ENCODE data around the gene EML5. TPM values are rescaled to one million over a fixed set of nuclear protein-coding genes. Genes with fewer than 3 reads are reported as not detected.

The EML5 gene
- total and polyA plus RNA-seq, 2 experiments from 2014 or later: 0.18 to 1.6 TPM

DNA sequence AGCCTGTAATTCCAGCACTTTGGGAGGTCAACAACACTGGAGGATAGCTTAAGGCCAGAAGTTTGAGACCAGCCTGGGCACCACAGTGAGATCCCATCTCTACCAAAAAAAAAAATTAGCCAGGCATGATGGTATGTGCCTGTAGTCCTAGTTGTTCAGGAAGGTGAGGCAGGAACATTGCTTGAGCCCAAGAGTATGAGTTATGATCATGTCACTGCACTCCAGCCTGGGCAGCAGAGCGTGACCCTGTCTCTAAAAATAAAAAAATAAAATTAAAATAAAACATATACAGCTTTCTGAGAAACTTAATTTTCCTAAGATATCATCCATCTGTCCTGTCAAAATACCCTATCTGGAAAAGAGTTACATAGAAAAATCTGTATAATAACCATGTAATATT lies 38.9 kb downstream of the EML5 start (continued):
- TF ChIP-seq, protein P1, sequence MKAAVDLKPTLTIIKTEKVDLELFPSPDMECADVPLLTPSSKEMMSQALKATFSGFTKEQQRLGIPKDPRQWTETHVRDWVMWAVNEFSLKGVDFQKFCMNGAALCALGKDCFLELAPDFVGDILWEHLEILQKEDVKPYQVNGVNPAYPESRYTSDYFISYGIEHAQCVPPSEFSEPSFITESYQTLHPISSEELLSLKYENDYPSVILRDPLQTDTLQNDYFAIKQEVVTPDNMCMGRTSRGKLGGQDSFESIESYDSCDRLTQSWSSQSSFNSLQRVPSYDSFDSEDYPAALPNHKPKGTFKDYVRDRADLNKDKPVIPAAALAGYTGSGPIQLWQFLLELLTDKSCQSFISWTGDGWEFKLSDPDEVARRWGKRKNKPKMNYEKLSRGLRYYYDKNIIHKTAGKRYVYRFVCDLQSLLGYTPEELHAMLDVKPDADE (IDR thresholded peaks at IDR 0.05): no peak
- TF ChIP-seq, protein P2, sequence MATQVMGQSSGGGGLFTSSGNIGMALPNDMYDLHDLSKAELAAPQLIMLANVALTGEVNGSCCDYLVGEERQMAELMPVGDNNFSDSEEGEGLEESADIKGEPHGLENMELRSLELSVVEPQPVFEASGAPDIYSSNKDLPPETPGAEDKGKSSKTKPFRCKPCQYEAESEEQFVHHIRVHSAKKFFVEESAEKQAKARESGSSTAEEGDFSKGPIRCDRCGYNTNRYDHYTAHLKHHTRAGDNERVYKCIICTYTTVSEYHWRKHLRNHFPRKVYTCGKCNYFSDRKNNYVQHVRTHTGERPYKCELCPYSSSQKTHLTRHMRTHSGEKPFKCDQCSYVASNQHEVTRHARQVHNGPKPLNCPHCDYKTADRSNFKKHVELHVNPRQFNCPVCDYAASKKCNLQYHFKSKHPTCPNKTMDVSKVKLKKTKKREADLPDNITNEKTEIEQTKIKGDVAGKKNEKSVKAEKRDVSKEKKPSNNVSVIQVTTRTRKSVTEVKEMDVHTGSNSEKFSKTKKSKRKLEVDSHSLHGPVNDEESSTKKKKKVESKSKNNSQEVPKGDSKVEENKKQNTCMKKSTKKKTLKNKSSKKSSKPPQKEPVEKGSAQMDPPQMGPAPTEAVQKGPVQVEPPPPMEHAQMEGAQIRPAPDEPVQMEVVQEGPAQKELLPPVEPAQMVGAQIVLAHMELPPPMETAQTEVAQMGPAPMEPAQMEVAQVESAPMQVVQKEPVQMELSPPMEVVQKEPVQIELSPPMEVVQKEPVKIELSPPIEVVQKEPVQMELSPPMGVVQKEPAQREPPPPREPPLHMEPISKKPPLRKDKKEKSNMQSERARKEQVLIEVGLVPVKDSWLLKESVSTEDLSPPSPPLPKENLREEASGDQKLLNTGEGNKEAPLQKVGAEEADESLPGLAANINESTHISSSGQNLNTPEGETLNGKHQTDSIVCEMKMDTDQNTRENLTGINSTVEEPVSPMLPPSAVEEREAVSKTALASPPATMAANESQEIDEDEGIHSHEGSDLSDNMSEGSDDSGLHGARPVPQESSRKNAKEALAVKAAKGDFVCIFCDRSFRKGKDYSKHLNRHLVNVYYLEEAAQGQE (IDR thresholded peaks at IDR 0.05; ENCODE audit: unreplicated experiment): no peak

DNA sequence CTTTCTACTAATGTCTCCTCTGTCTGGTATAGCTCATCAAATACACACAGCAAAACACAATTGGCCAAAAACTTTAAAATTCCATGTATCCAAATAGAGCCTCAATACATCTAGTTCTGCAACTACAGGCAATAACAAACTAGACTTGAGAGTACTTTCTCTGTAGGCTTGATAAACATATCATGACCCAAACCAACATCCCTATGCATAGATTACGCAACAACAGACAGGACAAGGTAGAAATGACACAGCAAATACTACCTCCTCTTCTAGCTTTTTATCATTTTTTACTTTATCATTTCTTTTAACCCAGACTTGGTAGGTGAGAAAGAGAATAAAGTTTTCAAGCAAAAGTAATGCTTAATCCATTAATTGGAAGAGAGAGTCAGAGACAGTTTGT lies 41.8 kb downstream of the EML5 start:
- no peaks in the 10 kb centered on the region for H3K4me1 Mint-ChIP-seq
- H3K27ac Mint-ChIP-seq: peak overlapping the region; percentile 35
- Histone ChIP-seq H2AFZ (peak overlapping the region; percentile 25; the same call in 1 of the 2 replicates), H3K27me3 (ENCODE audit: insufficient read depth) (no peaks in the 10 kb centered on the region), H3K27ac (ENCODE audit: low read depth) (no peak overlapping the region), H3K4me2 (no peak overlapping the region), H3F3A (replicated peaks; ENCODE audit: low read depth) (no peaks in the 10 kb centered on the region), H3K79me2 (replicated peaks; ENCODE audit: insufficient read depth) (no peaks in the 10 kb centered on the region), H4K20me1 (replicated peaks; ENCODE audit: insufficient read depth) (no peaks in the 10 kb centered on the region), H3K36me3 (ENCODE audit: insufficient read depth) (no peaks in the 10 kb centered on the region), H3K9me2 (ENCODE audit: insufficient read depth) (no peaks in the 10 kb centered on the region), H3K4me1 (ENCODE audit: insufficient read depth) (no peaks in the 10 kb centered on the region), H3K4me3 (no peak overlapping the region)
- H3K4me3 Mint-ChIP-seq: no peak overlapping the region
- ATAC-seq (no peak), DNase-seq (ENCODE audit: low spot score) (no peak)
- no peaks in the 10 kb centered on the region for H3K9me3 Mint-ChIP-seq
- no peaks in the 10 kb centered on the region for H3K36me3 Mint-ChIP-seq (ENCODE audit: low read depth)
- no peak for TF ChIP-seq POLR2AphosphoS5 (IDR thresholded peaks at IDR 0.05; ENCODE audit: low read depth)
- no peak for TF ChIP-seq ZNF114 (CRISPR knock-in tag; IDR thresholded peaks at IDR 0.05)
- TF ChIP-seq, protein P3, sequence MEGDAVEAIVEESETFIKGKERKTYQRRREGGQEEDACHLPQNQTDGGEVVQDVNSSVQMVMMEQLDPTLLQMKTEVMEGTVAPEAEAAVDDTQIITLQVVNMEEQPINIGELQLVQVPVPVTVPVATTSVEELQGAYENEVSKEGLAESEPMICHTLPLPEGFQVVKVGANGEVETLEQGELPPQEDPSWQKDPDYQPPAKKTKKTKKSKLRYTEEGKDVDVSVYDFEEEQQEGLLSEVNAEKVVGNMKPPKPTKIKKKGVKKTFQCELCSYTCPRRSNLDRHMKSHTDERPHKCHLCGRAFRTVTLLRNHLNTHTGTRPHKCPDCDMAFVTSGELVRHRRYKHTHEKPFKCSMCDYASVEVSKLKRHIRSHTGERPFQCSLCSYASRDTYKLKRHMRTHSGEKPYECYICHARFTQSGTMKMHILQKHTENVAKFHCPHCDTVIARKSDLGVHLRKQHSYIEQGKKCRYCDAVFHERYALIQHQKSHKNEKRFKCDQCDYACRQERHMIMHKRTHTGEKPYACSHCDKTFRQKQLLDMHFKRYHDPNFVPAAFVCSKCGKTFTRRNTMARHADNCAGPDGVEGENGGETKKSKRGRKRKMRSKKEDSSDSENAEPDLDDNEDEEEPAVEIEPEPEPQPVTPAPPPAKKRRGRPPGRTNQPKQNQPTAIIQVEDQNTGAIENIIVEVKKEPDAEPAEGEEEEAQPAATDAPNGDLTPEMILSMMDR (conservative IDR thresholded peaks at IDR 0.05; ENCODE audit: low read depth in 2 of 2): no peak
- no peak for TF ChIP-seq CREB1 (CRISPR knock-in tag; IDR thresholded peaks at IDR 0.05; ENCODE audit: low read depth)
- no peak for TF ChIP-seq EZH2 (IDR thresholded peaks at IDR 0.05; ENCODE audit: low read depth, unreplicated experiment)
- TF ChIP-seq STAT1 (IDR thresholded peaks at IDR 0.05; ENCODE audit: unreplicated experiment): no peak
- no peak for TF ChIP-seq JUNB (IDR thresholded peaks at IDR 0.05; ENCODE audit: unreplicated experiment)
- TF ChIP-seq, protein P1 (IDR thresholded peaks at IDR 0.05): no peak
- no peak for TF ChIP-seq NANOG (IDR thresholded peaks at IDR 0.05; ENCODE audit: borderline replicate concordance)
- TF ChIP-seq, protein P2 (IDR thresholded peaks at IDR 0.05; ENCODE audit: unreplicated experiment): no peak
- H3K27me3 Mint-ChIP-seq (ENCODE audit: insufficient read depth, low read depth, poor library complexity): no peaks in the 10 kb centered on the region

All from GM23338 (cell line).